NOMO-1 (cell line): ENCODE data around the gene RGS3.

Source experiments
- DNase-seq, 2 experiments: peaks; one replicate each; lab custom pipeline; 2025; ENCODE audit not compliant: unreplicated experiment in 2 of 2; lab: John Stamatoyannopoulos, UW

The RGS3 gene

GRCh38 chr9:113597390-113598241 lies 134.1 kb downstream of the RGS3 start:
- no peak for DNase-seq

- no peak for DNase-seq
Observed at GRCh38 chr9:113598451-113598850, 134.9 kb downstream of the RGS3 start.

GRCh38 chr9:113598883-113599282 lies 135.4 kb downstream of the RGS3 start:
- DNase-seq, result no peak

- no peak for DNase-seq
Observed at GRCh38 chr9:113599646-113600022, 136.1 kb downstream of the RGS3 start.

- DNase-seq, result no peak
Observed at GRCh38 chr9:113600023-113600823, 136.7 kb downstream of the RGS3 start.

GRCh38 chr9:113600871-113601614 lies 137.5 kb downstream of the RGS3 start:
- no peak for DNase-seq

GRCh38 chr9:113601656-113602055 lies 138.1 kb downstream of the RGS3 start:
- DNase-seq, result no peak

GRCh38 chr9:113602126-113603047 lies 138.9 kb downstream of the RGS3 start:
- peak; percentile 11 to 50 for DNase-seq

GRCh38 chr9:113603048-113603375 lies 139.5 kb downstream of the RGS3 start:
- DNase-seq, result no peak

- no peak for DNase-seq
Observed at GRCh38 chr9:113603773-113604172, 140.2 kb downstream of the RGS3 start.

- no peak for DNase-seq
Observed at GRCh38 chr9:113604393-113604792, 140.9 kb downstream of the RGS3 start.

- no peak for DNase-seq
Observed at GRCh38 chr9:113606510-113606909, 143.0 kb downstream of the RGS3 start.

GRCh38 chr9:113608082-113608685 lies 144.7 kb downstream of the RGS3 start:
- DNase-seq, result no peak

GRCh38 chr9:113609562-113610318 lies 146.2 kb downstream of the RGS3 start:
- DNase-seq, result no peak

GRCh38 chr9:113611461-113612215 lies 148.1 kb downstream of the RGS3 start:
- no peak for DNase-seq

- DNase-seq, result no peak
Observed at GRCh38 chr9:113612216-113612747, 148.8 kb downstream of the RGS3 start.

GRCh38 chr9:113612828-113613227 lies 149.3 kb downstream of the RGS3 start:
- DNase-seq, result no peak

GRCh38 chr9:113613815-113614413 lies 150.4 kb downstream of the RGS3 start:
- DNase-seq, result no peak
